BJ (cell line): ENCODE results near the gene MRPL4. TPM values are rescaled to one million over a fixed set of nuclear protein-coding genes. Genes with fewer than 3 reads are reported as not detected.

Experiments
- CTCF ChIA-PET: fragments of 350-600 bp; formaldehyde crosslinking; extraction: SDS; loops from one replicate; lab custom pipeline; 2021; ENCODE audit warnings: antibody characterized with exemption, inconsistent platforms; lab: Yijun Ruan, JAX
- POLR2A ChIA-PET: fragments of 300-600 bp; sonication (Branson Sonifier 250); formaldehyde crosslinking; extraction: SDS; loops from one replicate; lab custom pipeline; 2021; ENCODE audit warnings: antibody characterized with exemption; lab: Charles Lee
- DNase-seq: peaks from one replicate; pipeline ENCODE4 v3.0.0-alpha.2; 2011; ENCODE audit warnings: low read depth
- H3K27me3 ChIP-seq: 2 replicates; pipeline ENCODE4 v1.6.0; 2011; ENCODE audit warnings: low read length; ENCODE audit not compliant: control insufficient read depth, insufficient read depth
- H3K36me3 ChIP-seq: 2 replicates; pipeline ENCODE4 v1.5.1; 2011; ENCODE audit warnings: low read length; ENCODE audit not compliant: control insufficient read depth, insufficient read depth
- H3K4me3 ChIP-seq: 2 replicates; pipeline ENCODE4 v1.5.1; 2011; ENCODE audit warnings: low read depth, mild to moderate bottlenecking, control low read depth, low read length
- CTCF ChIP-seq: IDR thresholded peaks from 2 replicates; pipeline ENCODE4 v1.5.1; 2011; ENCODE audit warnings: low read depth, mild to moderate bottlenecking, control low read depth, inconsistent platforms, low read length, moderate library complexity; ENCODE audit not compliant: insufficient read depth
- polyA plus RNA-seq: library from polyadenylated mRNA; depleted of rRNA; stranded (reverse); fragments of >200 nt; gene quantifications from 2 replicates; pipeline ENCODE4 v1.2.3, GENCODE V29; 2011

Gene MRPL4
- polyA plus RNA-seq, 1 experiment = 58.7 TPM

GRCh38 chr19:10284065-10284959, 32.3 kb downstream of the MRPL4 start:
- Histone ChIP-seq H3K36me3 (peaks cover 18% of the 10 kb centered on the region), H3K4me3 (no peak overlapping the region), H3K27me3 (0 out of 2 replicates have a peak, but pooled peaks cover 2% of the 10 kb centered on the region)
- no peak for DNase-seq
- ChIA-PET CTCF (interaction anchor here (0.8 to 1.7 kb wide), 2 partner anchors 11 to 105 kb away, joined by 3 to 5 read pairs; no protein-coding TSS in a partner anchor), POLR2A (no interaction called here)
- TF ChIP-seq CTCF = no peak

- ChIA-PET POLR2A (no interaction called here), CTCF (interaction anchor here (0.7 kb wide), 1 partner anchor 26 kb away, joined by 3 read pairs; no protein-coding TSS in a partner anchor)
- Histone ChIP-seq H3K36me3 (peaks cover 15% of the 10 kb centered on the region), H3K4me3 (no peak overlapping the region), H3K27me3 (0 out of 2 replicates have a peak, but pooled peaks cover 2% of the 10 kb centered on the region)
- TF ChIP-seq CTCF = no peak
- no peak for DNase-seq
These were observed 32.9 kb downstream of the MRPL4 start for GRCh38 chr19:10284960-10285278.

GRCh38 chr19:10285393-10285792, 33.4 kb downstream of the MRPL4 start:
- Histone ChIP-seq H3K36me3 (peaks cover 15% of the 10 kb centered on the region), H3K4me3 (no peak overlapping the region), H3K27me3 (0 out of 2 replicates have a peak, but pooled peaks cover 2% of the 10 kb centered on the region)
- ChIA-PET CTCF (interaction anchor here (0.7 kb wide), 1 partner anchor 27 kb away, joined by 3 read pairs; no protein-coding TSS in a partner anchor), POLR2A (no interaction called here)
- no peak for DNase-seq
- no peak for TF ChIP-seq CTCF

GRCh38 chr19:10286803-10287737, 35.1 kb downstream of the MRPL4 start, which contains the start of gene ICAM4:
Gene ICAM4, plus strand, starts transcription at chr19:10286955. Its CDS starts 58 bp downstream, at chr19:10287013.
- Histone ChIP-seq H3K36me3 (peaks cover 15% of the 10 kb centered on the region), H3K4me3 (no peak within 1 kb of the TSS), H3K27me3 (0 out of 2 replicates have a peak, but pooled peaks cover 2% of the 10 kb centered on the region)
- CTCF ChIA-PET = interaction anchor here (1.1 to 6.6 kb wide), 2 partner anchors 17 to 101 kb away, joined by 3 to 45 read pairs; partner anchors contain the start of gene ICAM1
- POLR2A ChIA-PET = no interaction called here
- DNase-seq = no peak
- no peak for TF ChIP-seq CTCF
